BLaER1 treated with 17β-estradiol and CSF1 and Interleukin-3, amounts not matched to agents 10 nM and 100 nM (cell line): ENCODE measurements around the gene TRIM62.
A peak's percentile ranks its signal among the peaks of the same experiment; 100 is the strongest.
"Not testable (repeated sequence)": the region's sequence is repeated elsewhere in the genome, so short reads cannot be mapped to it uniquely, and the experiment has no call there.

Experiments used
- H3K27ac ChIP-seq, 11 experiments: shearing (Covaris generic); formaldehyde crosslinking; 2 replicates each; pipeline ENCODE4 v1.8.1; 2022
- H3K27me3 ChIP-seq, 11 experiments: shearing (Covaris generic); formaldehyde crosslinking; 2 replicates each; pipeline ENCODE4 v1.8.1; 2022
- H3K36me3 ChIP-seq, 11 experiments: shearing (Covaris generic); formaldehyde crosslinking; 2 replicates each; pipeline ENCODE4 v1.8.1; 2022
- H3K4me1 ChIP-seq, 10 experiments: shearing (Covaris generic); formaldehyde crosslinking; 2 replicates each; pipeline ENCODE4 v1.8.1; 2022
- H3K4me2 ChIP-seq, 11 experiments: shearing (Covaris generic); formaldehyde crosslinking; 2 replicates each; pipeline ENCODE4 v1.8.1; 2022
- H3K4me3 ChIP-seq, 10 experiments: shearing (Covaris generic); formaldehyde crosslinking; 2 replicates each; pipeline ENCODE4 v1.8.1; 2022
- H3K9ac ChIP-seq, 11 experiments: shearing (Covaris generic); formaldehyde crosslinking; 2 replicates each; pipeline ENCODE4 v1.8.1; 2022
- H3K9me3 ChIP-seq, 11 experiments: shearing (Covaris generic); formaldehyde crosslinking; replicated peaks in 1 of 11; 2 replicates each; pipeline ENCODE4 v1.8.1; 2022
- H4K20me1 ChIP-seq, 11 experiments: shearing (Covaris generic); formaldehyde crosslinking; 2 replicates each; pipeline ENCODE4 v1.8.1; 2022
- Cebpa-rat ChIP-seq, 11 experiments: shearing (Covaris generic); IDR thresholded peaks; 2 replicates each; pipeline ENCODE4 v1.8.1; 2022

The TRIM62 gene

DNA sequence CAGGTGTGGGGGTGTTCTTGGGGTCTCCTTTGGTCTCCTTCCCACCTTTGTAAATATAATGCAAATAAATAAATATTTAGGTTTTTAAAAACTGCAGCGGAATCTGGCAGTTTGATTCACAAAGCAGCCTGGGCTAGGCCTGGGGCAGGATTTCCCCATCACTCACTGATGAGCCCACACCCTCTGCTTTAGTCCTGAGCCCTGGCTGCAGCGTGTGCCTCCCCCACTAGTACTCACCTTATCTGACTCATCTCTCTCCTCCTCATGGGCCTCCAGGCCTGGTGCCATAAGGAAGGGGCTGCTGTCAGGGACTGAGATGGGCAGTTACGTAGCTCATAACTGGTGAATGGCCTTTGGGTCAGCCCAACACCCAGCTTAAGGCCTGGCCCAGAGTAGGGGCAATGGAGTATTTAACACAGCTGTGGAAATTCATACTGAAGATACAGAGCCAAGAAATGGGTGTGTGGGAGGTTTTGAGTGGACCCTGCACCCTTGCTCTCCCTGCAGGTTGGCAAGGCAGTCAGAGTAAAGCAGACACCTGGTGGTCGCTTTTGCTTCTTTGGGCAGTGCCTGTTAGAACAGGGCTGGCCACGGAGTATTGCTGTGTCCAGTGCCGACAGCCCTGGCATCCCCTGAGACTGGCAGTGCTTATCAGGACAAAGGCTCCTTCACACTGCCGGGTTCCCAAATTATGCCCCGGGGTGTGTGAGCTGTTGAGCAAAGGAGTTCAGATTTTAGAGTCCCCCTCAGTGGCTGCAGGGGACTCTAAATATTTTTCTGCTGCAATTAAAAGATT lies 61.2 kb downstream of the TRIM62 start:
- peaks cover 0 to 8% (median 0%) of the 10 kb centered on the region in 11 experiments; a peak in 2 of 22 replicates for H3K36me3 ChIP-seq
- no peak for TF ChIP-seq Cebpa-rat (IDR thresholded peaks at IDR 0.05)
- no peaks in the 10 kb centered on the region for H3K27me3 ChIP-seq
- peaks cover 0 to 11% (median 0%) of the 10 kb centered on the region in 10 experiments; a peak in 4 of 20 replicates for H3K4me1 ChIP-seq
- no peaks in the 10 kb centered on the region for H4K20me1 ChIP-seq
- H3K9me3 ChIP-seq, result peaks cover 0 to 7% (median 0%) of the 10 kb centered on the region in 11 experiments; a peak in 2 of 22 replicates
- no peak overlapping the region for H3K4me3 ChIP-seq
- no peak overlapping the region for H3K4me2 ChIP-seq
- H3K9ac ChIP-seq, result no peak overlapping the region
- H3K27ac ChIP-seq, result no peak overlapping the region

DNA sequence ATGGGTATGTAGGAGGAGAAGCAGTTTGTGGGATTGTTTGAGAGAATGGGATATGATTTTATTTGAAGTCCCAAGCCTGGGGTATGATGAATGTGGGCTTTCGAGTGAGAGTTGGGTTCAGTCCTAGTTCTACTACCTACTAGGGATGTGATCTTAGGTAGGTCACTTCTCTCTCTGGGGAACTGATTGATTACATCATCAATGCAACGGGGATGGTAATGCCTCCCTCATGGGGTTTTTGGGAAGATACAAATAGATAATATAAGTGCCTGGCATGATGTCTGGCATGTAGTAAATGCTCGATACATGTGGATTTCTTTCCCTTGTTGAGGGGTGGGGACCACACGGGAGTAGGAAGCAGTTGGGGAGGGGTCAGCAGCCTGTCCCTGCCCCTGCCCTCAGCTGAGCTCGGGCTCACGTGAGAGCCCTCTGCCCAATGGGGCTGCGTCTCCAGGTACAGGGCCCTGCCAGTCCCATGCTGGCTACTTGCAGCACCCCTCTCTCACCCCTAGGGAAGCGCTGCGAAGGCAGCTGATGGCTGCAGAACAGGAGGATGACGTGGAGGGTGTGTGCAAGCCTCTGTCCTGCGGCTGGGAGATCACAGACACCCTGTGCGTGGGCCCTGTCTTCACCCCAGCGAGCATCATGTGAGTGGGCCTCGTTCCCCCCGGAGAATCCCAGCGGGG lies 62.2 kb downstream of the TRIM62 start:
- Histone ChIP-seq H3K9me3 (0 out of 22 replicates have a peak, but pooled peaks cover 0 to 1% (median 0%) of the 10 kb centered on the region in 11 experiments), H3K36me3 (no peaks in the 10 kb centered on the region), H3K4me2 (no peak overlapping the region), H4K20me1 (no peaks in the 10 kb centered on the region), H3K9ac (0 out of 22 replicates have a peak overlapping the region, but pooled peaks of 1 of the 11 experiments have one; percentile 18), H3K4me1 (peaks cover 0 to 10% (median 0%) of the 10 kb centered on the region in 10 experiments; a peak in 3 of 20 replicates), H3K27ac (no peak overlapping the region), H3K4me3 (no peak overlapping the region), H3K27me3 (no peaks in the 10 kb centered on the region)
- no peak for TF ChIP-seq Cebpa-rat (IDR thresholded peaks at IDR 0.05)

DNA sequence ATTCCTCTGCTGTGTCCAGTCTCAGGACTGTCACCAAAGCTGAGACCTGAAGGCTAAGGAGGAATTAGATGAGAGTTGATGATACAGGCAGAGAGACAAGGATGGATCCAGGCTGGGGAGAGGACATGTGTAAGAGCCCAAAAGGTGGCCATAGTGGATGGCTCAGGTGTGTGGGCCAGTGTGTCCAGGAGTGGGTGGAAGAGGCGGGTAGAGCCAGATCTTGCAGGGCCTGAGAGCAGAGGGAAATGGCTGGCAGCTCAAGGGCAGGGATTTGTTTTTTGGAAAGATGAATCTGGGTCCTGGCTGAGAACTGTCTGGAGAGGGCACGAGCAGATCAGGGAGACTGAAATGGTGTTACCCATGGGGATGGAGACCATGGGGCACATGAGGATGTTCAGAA lies 62.8 kb downstream of the TRIM62 start:
- Histone ChIP-seq H3K9me3 (no peaks in the 10 kb centered on the region), H4K20me1 (no peaks in the 10 kb centered on the region), H3K36me3 (no peaks in the 10 kb centered on the region), H3K4me3 (no peak overlapping the region), H3K9ac (no peak overlapping the region), H3K4me1 (peaks cover 0 to 10% (median 0%) of the 10 kb centered on the region in 10 experiments; a peak in 3 of 20 replicates), H3K27me3 (no peaks in the 10 kb centered on the region), H3K4me2 (no peak overlapping the region), H3K27ac (no peak overlapping the region)
- no peak for TF ChIP-seq Cebpa-rat (IDR thresholded peaks at IDR 0.05)

DNA sequence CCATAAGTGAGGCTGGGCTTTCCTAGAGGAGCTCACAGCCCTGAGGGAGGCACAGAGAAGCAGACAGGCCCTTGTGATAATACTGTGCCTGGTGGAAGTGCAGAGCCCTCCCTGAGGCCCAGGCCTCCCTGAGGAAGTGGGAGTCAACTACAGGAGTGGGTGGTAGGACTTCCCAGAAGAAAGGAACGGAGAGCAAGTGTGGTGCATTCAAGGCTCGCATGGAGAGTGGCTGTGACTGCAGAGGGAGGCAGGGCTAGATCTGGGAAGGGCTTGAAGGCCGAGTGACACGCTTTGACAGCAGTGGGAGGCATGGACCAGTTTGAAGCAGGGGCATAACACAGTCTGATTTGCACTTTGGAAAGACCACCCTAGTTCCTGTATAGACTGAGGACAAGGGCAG lies 63.6 kb downstream of the TRIM62 start:
- H3K9ac ChIP-seq, result peak overlapping the region in 2 of 11 experiments; percentile 11 to 16; a peak in 1 of 22 replicates
- no peaks in the 10 kb centered on the region for H4K20me1 ChIP-seq
- no peak overlapping the region for H3K4me3 ChIP-seq
- H3K36me3 ChIP-seq, result no peaks in the 10 kb centered on the region
- H3K27ac ChIP-seq, result no peak overlapping the region
- no peaks in the 10 kb centered on the region for H3K9me3 ChIP-seq
- TF ChIP-seq Cebpa-rat (IDR thresholded peaks at IDR 0.05), result no peak
- H3K27me3 ChIP-seq, result no peaks in the 10 kb centered on the region
- peaks cover 0 to 10% (median 0%) of the 10 kb centered on the region in 10 experiments; a peak in 3 of 20 replicates for H3K4me1 ChIP-seq
- H3K4me2 ChIP-seq, result peak overlapping the region in 2 of 11 experiments; percentile 10 to 40; a peak in 4 of 22 replicates

DNA sequence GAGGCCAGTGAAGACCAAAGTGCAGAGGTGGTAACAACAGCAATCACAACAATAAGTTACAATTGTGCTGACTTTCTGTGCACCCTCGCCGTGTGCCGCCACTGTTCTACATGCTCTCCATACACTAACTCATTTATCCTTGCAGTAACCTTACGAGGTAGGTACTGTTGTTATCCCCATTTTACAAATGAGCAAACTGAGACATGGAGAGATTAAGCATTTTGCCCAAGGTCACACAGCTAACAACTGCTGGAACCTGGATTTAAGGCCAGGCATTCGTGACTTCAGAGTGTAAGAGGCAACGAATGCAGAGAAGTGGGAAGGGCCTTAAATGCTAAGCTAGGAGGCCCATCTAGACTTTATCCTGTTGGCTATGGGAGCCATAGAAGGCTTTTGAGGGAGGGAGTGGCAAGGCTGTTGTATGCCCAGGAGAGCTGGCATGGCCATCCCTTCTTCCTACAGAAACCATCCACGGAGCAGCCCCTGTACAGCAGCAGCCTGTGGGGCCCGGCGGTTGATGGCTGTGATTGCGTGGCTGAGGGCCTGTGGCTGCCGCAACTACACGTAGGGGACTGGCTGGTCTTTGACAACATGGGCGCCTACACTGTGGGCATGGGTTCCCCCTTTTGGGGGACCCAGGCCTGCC lies 64.3 kb downstream of the TRIM62 start:
- Histone ChIP-seq H3K27ac (no peak overlapping the region), H3K27me3 (no peaks in the 10 kb centered on the region), H3K36me3 (no peaks in the 10 kb centered on the region), H3K9me3 (no peaks in the 10 kb centered on the region), H3K4me3 (no peak overlapping the region), H3K9ac (no peak overlapping the region), H4K20me1 (no peaks in the 10 kb centered on the region), H3K4me1 (peaks cover 0 to 10% (median 0%) of the 10 kb centered on the region in 10 experiments; a peak in 3 of 20 replicates), H3K4me2 (peak overlapping the region in 2 of 11 experiments; percentile 10 to 40; a peak in 2 of 22 replicates)
- no peak for TF ChIP-seq Cebpa-rat (IDR thresholded peaks at IDR 0.05)

DNA sequence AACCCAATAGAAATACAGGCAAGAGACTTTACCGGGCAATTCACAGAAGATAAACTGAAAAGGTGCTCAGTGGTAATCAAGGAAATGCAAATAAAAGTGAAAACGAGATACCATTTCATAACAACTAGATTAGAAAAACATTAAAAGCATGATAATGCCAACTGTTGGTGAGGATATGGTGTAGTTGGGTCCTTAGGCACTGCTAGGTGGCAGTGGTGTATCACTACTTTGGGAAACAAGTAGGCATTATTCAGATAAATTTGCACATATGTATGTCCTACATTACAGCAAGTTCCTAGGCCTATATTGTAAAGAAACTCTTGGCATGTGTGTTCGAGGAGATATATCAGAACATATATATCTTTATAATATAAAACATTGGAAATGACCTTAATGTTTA lies 69.9 kb downstream of the TRIM62 start:
- Histone ChIP-seq H3K9ac (no peak overlapping the region), H3K27ac (no peak overlapping the region), H3K4me2 (no peak overlapping the region), H3K9me3 (peaks cover 13 to 19% (median 15%) of the 10 kb centered on the region in 11 experiments), H3K4me3 (no peak overlapping the region), H3K36me3 (no peaks in the 10 kb centered on the region; a peak in 1 of 22 replicates), H3K4me1 (no peaks in the 10 kb centered on the region), H4K20me1 (no peaks in the 10 kb centered on the region), H3K27me3 (no peaks in the 10 kb centered on the region)
- TF ChIP-seq Cebpa-rat (IDR thresholded peaks at IDR 0.05), result no peak

DNA sequence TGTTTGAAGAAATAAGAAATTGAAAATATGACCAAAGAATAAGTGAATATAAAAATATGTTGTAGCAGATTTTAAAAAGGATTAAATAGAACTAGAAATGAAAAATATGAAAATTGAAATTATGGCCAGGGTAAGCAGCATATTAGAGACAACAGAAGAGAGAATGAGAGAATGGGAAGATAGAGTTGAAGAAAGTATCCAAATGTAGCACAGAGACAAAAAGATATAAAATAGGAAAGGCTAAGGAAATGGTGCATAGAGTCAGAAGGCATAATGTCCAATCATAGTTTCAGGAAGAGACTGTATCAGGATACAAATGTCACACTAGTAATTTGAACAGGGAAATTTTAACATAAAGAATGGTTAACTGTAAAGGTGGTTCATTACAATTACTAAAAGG lies 71.4 kb downstream of the TRIM62 start:
- H3K27ac ChIP-seq, result no peak overlapping the region
- H3K27me3 ChIP-seq, result no peaks in the 10 kb centered on the region
- no peak overlapping the region for H3K9ac ChIP-seq
- H3K4me2 ChIP-seq, result no peak overlapping the region
- no peaks in the 10 kb centered on the region for H4K20me1 ChIP-seq
- no peak for TF ChIP-seq Cebpa-rat (IDR thresholded peaks at IDR 0.05)
- no peaks in the 10 kb centered on the region; a peak in 1 of 22 replicates for H3K36me3 ChIP-seq
- H3K9me3 ChIP-seq, result peaks cover 13 to 23% (median 16%) of the 10 kb centered on the region in 11 experiments
- H3K4me1 ChIP-seq, result no peaks in the 10 kb centered on the region
- no peak overlapping the region for H3K4me3 ChIP-seq

DNA sequence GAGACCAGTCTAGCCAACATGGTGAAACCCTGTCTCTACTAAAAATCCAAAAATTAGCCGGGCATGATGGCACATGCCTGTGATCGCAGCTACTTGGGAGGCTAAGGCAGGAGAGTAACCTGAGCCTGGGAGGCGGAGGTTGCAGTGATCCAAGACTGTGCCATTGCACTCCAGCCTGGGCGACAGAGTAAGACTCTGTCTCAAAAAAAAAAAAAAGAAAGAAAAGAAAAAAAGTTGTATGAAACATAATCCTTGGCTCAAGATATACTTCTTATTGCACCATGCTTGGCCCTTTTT lies 81.8 kb downstream of the TRIM62 start:
- Histone ChIP-seq H3K9ac (peak overlapping the region in 9 of 11 experiments; percentile 19 to 66 (median 56); a peak in 14 of 22 replicates), H3K27me3 (peaks cover 0 to 19% (median 0%) of the 10 kb centered on the region in 11 experiments; a peak in 2 of 22 replicates), H3K4me1 (peaks cover 39 to 50% (median 43%) of the 10 kb centered on the region in 10 experiments), H4K20me1 (peaks cover 0 to 16% (median 0%) of the 10 kb centered on the region in 11 experiments; a peak in 3 of 22 replicates), H3K4me3 (peak overlapping the region in 6 of 10 experiments; percentile 4 to 45 (median 29); a peak in 8 of 20 replicates), H3K4me2 (peak overlapping the region; percentile 72 to 94 (median 88)), H3K27ac (peak overlapping the region in 9 of 11 experiments; percentile 53 to 85 (median 79); a peak in 19 of 22 replicates)
- H3K36me3 ChIP-seq, H3K9me3 ChIP-seq: not testable (repeated sequence)
